GM18520 (cell line): ENCODE data around the gene EDARADD.

Source experiments
- ATAC-seq: cut with Tn5 transposase; IDR thresholded peaks from one replicate; pipeline ENCODE4 v1.9.1; 2021; ENCODE audit not compliant: unreplicated experiment

EDARADD gene

GRCh38 chr1:236511735-236512418 is 117.8 kb downstream of the EDARADD start:
- no peak for ATAC-seq

GRCh38 chr1:236514703-236515442 is 120.8 kb downstream of the EDARADD start:
- no peak for ATAC-seq

- ATAC-seq, result no peak
Measured at GRCh38 chr1:236515443-236515958, 121.4 kb downstream of the EDARADD start.

- ATAC-seq, result no peak
Measured at GRCh38 chr1:236516929-236517704, 123.0 kb downstream of the EDARADD start.

- no peak for ATAC-seq
Measured at GRCh38 chr1:236518322-236518721, 124.2 kb downstream of the EDARADD start.

- no peak for ATAC-seq
Measured at GRCh38 chr1:236520445-236521005, 126.4 kb downstream of the EDARADD start.

GRCh38 chr1:236522937-236523703 is 129.0 kb downstream of the EDARADD start:
- no peak for ATAC-seq

- peak; percentile 47 for ATAC-seq
Measured at GRCh38 chr1:236523704-236524141, 129.6 kb downstream of the EDARADD start, which contains the start of gene LGALS8. Gene LGALS8, plus strand, starts transcription at chr1:236523982. Its CDS starts 2,089 bp downstream, at chr1:236526071.

GRCh38 chr1:236524142-236524894 is 130.2 kb downstream of the EDARADD start:
- peak; percentile 92 for ATAC-seq

GRCh38 chr1:236524895-236525184 is 130.8 kb downstream of the EDARADD start:
- ATAC-seq, result no peak

GRCh38 chr1:236526079-236526478 is 132.0 kb downstream of the EDARADD start:
- ATAC-seq, result no peak

- ATAC-seq, result no peak
Measured at GRCh38 chr1:236530286-236530685, 136.2 kb downstream of the EDARADD start.

- ATAC-seq, result no peak
Measured at GRCh38 chr1:236530959-236531358, 136.9 kb downstream of the EDARADD start.

- ATAC-seq, result no peak
Measured at GRCh38 chr1:236532850-236533249, 138.8 kb downstream of the EDARADD start.

- ATAC-seq, result no peak
Measured at GRCh38 chr1:236534151-236534651, 140.1 kb downstream of the EDARADD start.
